Sigmoid colon (tissue), 4 donors: ENCODE results near the gene RABGAP1L.

ENCODE experiments used
- POLR2AphosphoS5 ChIP-seq, 4 donors: sonication (generic); formaldehyde crosslinking; IDR thresholded peaks; one replicate each; pipeline ENCODE4 v1.6.1; 2017; ENCODE audit warnings: antibody characterized with exemption in 4 of 4
- TF ChIP-seq, protein P1 (sequence below), 4 experiments: fragments of 450-650 bp in 3 of 4; fragments of 200-600 bp in 1 of 4; IDR thresholded peaks; one replicate each; pipeline ENCODE4 v1.5.1; 2016 to 2019; ENCODE audit warnings: antibody characterized with exemption in 4 of 4, mild to moderate bottlenecking in 3 of 4, moderate library complexity in 2 of 4

DNA sequence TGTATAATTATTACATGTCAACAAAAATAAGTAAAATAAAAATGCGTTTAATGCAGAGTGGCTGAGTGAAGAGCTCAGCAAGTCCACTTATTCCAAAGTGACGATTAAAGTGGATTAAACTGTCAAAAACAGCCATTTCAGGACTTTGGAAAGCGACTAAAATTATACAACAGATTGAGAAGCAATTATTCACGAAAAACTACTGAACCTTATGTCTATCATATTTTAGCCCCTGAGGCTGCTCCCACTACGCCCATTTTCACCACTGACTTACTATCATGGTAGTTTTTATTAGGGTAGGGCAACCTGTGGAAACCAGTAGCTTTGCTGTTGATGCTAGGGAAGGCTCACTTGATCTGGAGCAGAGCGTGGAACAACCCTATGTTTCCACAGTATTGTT, 174.1 kb downstream of the RABGAP1L start:
- TF ChIP-seq, protein P1, sequence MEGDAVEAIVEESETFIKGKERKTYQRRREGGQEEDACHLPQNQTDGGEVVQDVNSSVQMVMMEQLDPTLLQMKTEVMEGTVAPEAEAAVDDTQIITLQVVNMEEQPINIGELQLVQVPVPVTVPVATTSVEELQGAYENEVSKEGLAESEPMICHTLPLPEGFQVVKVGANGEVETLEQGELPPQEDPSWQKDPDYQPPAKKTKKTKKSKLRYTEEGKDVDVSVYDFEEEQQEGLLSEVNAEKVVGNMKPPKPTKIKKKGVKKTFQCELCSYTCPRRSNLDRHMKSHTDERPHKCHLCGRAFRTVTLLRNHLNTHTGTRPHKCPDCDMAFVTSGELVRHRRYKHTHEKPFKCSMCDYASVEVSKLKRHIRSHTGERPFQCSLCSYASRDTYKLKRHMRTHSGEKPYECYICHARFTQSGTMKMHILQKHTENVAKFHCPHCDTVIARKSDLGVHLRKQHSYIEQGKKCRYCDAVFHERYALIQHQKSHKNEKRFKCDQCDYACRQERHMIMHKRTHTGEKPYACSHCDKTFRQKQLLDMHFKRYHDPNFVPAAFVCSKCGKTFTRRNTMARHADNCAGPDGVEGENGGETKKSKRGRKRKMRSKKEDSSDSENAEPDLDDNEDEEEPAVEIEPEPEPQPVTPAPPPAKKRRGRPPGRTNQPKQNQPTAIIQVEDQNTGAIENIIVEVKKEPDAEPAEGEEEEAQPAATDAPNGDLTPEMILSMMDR (IDR thresholded peaks at IDR 0.05) = no peak
- no peak for TF ChIP-seq POLR2AphosphoS5 (IDR thresholded peaks at IDR 0.05)
